GM18861 (cell line): ENCODE measurements around the gene SGPP2.
"Not testable (repeated sequence)": the region's sequence is repeated elsewhere in the genome, so short reads cannot be mapped to it uniquely, and the experiment has no call there.

Source experiments
- ATAC-seq: cut with Tn5 transposase; IDR thresholded peaks from one replicate; pipeline ENCODE4 v1.9.1; 2021; ENCODE audit not compliant: unreplicated experiment

Gene SGPP2

GRCh38 chr2:222572751-222573174, 148.4 kb downstream of the SGPP2 start:
- ATAC-seq = no peak

GRCh38 chr2:222575618-222576017, 151.3 kb downstream of the SGPP2 start:
- no peak for ATAC-seq

GRCh38 chr2:222576171-222577081, 152.1 kb downstream of the SGPP2 start:
- no peak for ATAC-seq

GRCh38 chr2:222577341-222577740, 153.0 kb downstream of the SGPP2 start:
- ATAC-seq = no peak

GRCh38 chr2:222582928-222583327, 158.6 kb downstream of the SGPP2 start:
- ATAC-seq = no peak

- ATAC-seq = not testable (repeated sequence)
Observed at GRCh38 chr2:222584589-222584988, 160.2 kb downstream of the SGPP2 start.

- ATAC-seq = no peak
Observed at GRCh38 chr2:222591661-222592060, 167.3 kb downstream of the SGPP2 start.

- no peak for ATAC-seq
Observed at GRCh38 chr2:222592176-222592575, 167.8 kb downstream of the SGPP2 start.

- ATAC-seq = no peak
Observed at GRCh38 chr2:222594679-222595078, 170.3 kb downstream of the SGPP2 start.

GRCh38 chr2:222595581-222595980, 171.2 kb downstream of the SGPP2 start:
- ATAC-seq = no peak

- no peak for ATAC-seq
Observed at GRCh38 chr2:222598611-222599010, 174.3 kb downstream of the SGPP2 start.

- ATAC-seq = no peak
Observed at GRCh38 chr2:222603501-222603900, 179.2 kb downstream of the SGPP2 start.

GRCh38 chr2:222604749-222605515, 180.6 kb downstream of the SGPP2 start:
- no peak for ATAC-seq

- ATAC-seq = no peak
Observed at GRCh38 chr2:222606306-222606705, 182.0 kb downstream of the SGPP2 start.

- no peak for ATAC-seq
Observed at GRCh38 chr2:222608081-222608480, 183.7 kb downstream of the SGPP2 start.

GRCh38 chr2:222609381-222609780, 185.0 kb downstream of the SGPP2 start:
- no peak for ATAC-seq
